ENCODE measurements around the gene MAP3K5. TPM values are rescaled to one million over a fixed set of nuclear protein-coding genes. Genes with fewer than 3 reads are reported as not detected.

The MAP3K5 gene
- total and polyA plus RNA-seq, 9 of the 15 experiments (the other 6 are each of a cell fraction or from before 2014, with no cell fraction given): 2.2 to 13.0 (median 9.9) TPM

DNA sequence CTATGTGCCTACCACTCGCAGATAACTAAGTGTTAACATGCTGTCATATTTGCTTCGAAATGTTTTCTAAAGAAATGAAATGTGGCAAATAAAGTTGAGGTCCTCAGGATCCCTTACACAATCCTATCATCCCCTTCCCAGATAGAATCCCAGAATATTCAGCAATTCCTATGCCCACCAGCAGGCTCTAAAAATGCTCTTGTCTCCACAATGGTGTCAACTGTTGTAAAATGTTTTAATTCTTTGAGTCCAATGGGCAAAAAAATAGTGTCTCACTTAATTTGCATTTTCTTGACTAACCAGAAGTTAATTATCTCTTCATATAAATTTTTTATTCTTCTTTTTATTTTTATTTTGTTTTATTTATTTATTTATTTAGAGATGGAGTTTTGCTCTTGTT, 138.2 kb downstream of the MAP3K5 start:
- intact Hi-C loops (cut with micrococcal nuclease): no loop called here
- in situ Hi-C loops (cut with MboI): no loop called here
- FAIRE-seq: no peak
- Histone ChIP-seq H4K20me1 (replicated peaks; ENCODE audit: control insufficient read depth, insufficient read depth, low read length) (no peaks in the 10 kb centered on the region), H3K4me2 (ENCODE audit: insufficient read depth, low read length) (no peak overlapping the region), H3K27ac (ENCODE audit: extremely low read depth, low read depth, low read length) (no peak overlapping the region), H3K9ac (ENCODE audit: insufficient read depth in 1 of 2, low read depth in 2 of 2, low read length in 2 of 2) (no peak overlapping the region), H3K4me3 (no peak overlapping the region), H3K27me3 (ENCODE audit: control insufficient read depth in 2 of 2, insufficient read depth in 2 of 2, low read length in 2 of 2) (peaks cover 0 to 4% of the 10 kb centered on the region in 2 experiments; a peak in 1 of 5 replicates), H3K9me3 (replicated peaks; ENCODE audit: control insufficient read depth, insufficient read depth, low read depth, low read length) (no peaks in the 10 kb centered on the region), H2AFZ (ENCODE audit: low read depth, low read length) (no peak overlapping the region), H3K36me3 (ENCODE audit: control insufficient read depth, insufficient read depth, low read length) (peaks cover 6% of the 10 kb centered on the region; the same call in 1 of the 3 replicates), H3K9me1 (ENCODE audit: control insufficient read depth, insufficient read depth, low read length) (no peaks in the 10 kb centered on the region), H3K4me1 (replicated peaks in 1 of 2; ENCODE audit: control insufficient read depth in 2 of 2, insufficient read depth in 2 of 2, low read length in 2 of 2) (no peaks in the 10 kb centered on the region; a peak in 1 of 5 replicates), H3K79me2 (ENCODE audit: control insufficient read depth, insufficient read depth, low read length) (no peaks in the 10 kb centered on the region)
- no peak for DNase-seq (ENCODE audit: extremely low read depth in 1 of 4, low spot score in 3 of 4)
- 62% methylated on average over 2 of the region's 2 CpGs for WGBS (ENCODE audit: insufficient coverage, low coverage, missing lambda C conversion rate)
- POLR2A ChIA-PET: interaction anchor here (1.1 kb wide), 1 partner anchor 10 kb away, joined by 4 read pairs; no protein-coding TSS in a partner anchor
- no peak for ATAC-seq
- no TSS peak for BruUV-seq (replicated peaks)
- CTCF ChIA-PET (ENCODE audit: low intra/inter-chr PET ratio): interaction anchor here (2.0 kb wide), 1 partner anchor 138 kb away, joined by 5 read pairs; the partner anchor contains the start of gene MAP3K5
- TF ChIP-seq ZNF175 (CRISPR knock-in tag; IDR thresholded peaks at IDR 0.05; ENCODE audit: low read depth) (no peak), PHB2 (IDR thresholded peaks at IDR 0.05; ENCODE audit: low read depth) (no peak), NR1H2 (CRISPR knock-in tag; IDR thresholded peaks at IDR 0.05) (no peak), ZSCAN32 (CRISPR knock-in tag; IDR thresholded peaks at IDR 0.05) (no peak), ZNF239 (CRISPR knock-in tag; IDR thresholded peaks at IDR 0.05) (no peak), TBL1XR1 (IDR thresholded peaks at IDR 0.05; ENCODE audit: low read length in 2 of 2) (no peak), HSF4 (CRISPR knock-in tag; IDR thresholded peaks at IDR 0.05; ENCODE audit: borderline replicate concordance) (no peak), ETV6 (IDR thresholded peaks at IDR 0.05; ENCODE audit: borderline replicate concordance in 1 of 2, low read depth in 2 of 2, low read length in 1 of 2) (no peak), ETV6 (CRISPR knock-in tag; IDR thresholded peaks at IDR 0.05; ENCODE audit: borderline replicate concordance) (no peak), E2F5 (CRISPR knock-in tag; IDR thresholded peaks at IDR 0.05) (no peak), ARID2 (IDR thresholded peaks at IDR 0.05) (no peak), ZNF263 (CRISPR knock-in tag; IDR thresholded peaks at IDR 0.05; ENCODE audit: borderline replicate concordance) (no peak), BRD9 (IDR thresholded peaks at IDR 0.05; ENCODE audit: low read depth, partially characterized antibody) (no peak), ZNF431 (CRISPR knock-in tag; IDR thresholded peaks at IDR 0.05) (no peak), KLF6 (CRISPR knock-in tag; IDR thresholded peaks at IDR 0.05; ENCODE audit: borderline replicate concordance) (no peak), ZFP36 (IDR thresholded peaks at IDR 0.05; ENCODE audit: low read depth, low read length, partially characterized antibody) (no peak)
- TF ChIP-seq, protein P1, sequence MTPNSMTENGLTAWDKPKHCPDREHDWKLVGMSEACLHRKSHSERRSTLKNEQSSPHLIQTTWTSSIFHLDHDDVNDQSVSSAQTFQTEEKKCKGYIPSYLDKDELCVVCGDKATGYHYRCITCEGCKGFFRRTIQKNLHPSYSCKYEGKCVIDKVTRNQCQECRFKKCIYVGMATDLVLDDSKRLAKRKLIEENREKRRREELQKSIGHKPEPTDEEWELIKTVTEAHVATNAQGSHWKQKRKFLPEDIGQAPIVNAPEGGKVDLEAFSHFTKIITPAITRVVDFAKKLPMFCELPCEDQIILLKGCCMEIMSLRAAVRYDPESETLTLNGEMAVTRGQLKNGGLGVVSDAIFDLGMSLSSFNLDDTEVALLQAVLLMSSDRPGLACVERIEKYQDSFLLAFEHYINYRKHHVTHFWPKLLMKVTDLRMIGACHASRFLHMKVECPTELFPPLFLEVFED (CRISPR knock-in tag; conservative IDR thresholded peaks at IDR 0.05): no peak
- TF ChIP-seq, protein P2, sequence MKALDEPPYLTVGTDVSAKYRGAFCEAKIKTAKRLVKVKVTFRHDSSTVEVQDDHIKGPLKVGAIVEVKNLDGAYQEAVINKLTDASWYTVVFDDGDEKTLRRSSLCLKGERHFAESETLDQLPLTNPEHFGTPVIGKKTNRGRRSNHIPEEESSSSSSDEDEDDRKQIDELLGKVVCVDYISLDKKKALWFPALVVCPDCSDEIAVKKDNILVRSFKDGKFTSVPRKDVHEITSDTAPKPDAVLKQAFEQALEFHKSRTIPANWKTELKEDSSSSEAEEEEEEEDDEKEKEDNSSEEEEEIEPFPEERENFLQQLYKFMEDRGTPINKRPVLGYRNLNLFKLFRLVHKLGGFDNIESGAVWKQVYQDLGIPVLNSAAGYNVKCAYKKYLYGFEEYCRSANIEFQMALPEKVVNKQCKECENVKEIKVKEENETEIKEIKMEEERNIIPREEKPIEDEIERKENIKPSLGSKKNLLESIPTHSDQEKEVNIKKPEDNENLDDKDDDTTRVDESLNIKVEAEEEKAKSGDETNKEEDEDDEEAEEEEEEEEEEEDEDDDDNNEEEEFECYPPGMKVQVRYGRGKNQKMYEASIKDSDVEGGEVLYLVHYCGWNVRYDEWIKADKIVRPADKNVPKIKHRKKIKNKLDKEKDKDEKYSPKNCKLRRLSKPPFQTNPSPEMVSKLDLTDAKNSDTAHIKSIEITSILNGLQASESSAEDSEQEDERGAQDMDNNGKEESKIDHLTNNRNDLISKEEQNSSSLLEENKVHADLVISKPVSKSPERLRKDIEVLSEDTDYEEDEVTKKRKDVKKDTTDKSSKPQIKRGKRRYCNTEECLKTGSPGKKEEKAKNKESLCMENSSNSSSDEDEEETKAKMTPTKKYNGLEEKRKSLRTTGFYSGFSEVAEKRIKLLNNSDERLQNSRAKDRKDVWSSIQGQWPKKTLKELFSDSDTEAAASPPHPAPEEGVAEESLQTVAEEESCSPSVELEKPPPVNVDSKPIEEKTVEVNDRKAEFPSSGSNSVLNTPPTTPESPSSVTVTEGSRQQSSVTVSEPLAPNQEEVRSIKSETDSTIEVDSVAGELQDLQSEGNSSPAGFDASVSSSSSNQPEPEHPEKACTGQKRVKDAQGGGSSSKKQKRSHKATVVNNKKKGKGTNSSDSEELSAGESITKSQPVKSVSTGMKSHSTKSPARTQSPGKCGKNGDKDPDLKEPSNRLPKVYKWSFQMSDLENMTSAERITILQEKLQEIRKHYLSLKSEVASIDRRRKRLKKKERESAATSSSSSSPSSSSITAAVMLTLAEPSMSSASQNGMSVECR (CRISPR knock-in tag; IDR thresholded peaks at IDR 0.05): no peak
